ENCODE results near the gene NT5C.
"Not testable (repeated sequence)": the region's sequence is repeated elsewhere in the genome, so short reads cannot be mapped to it uniquely, and the experiment has no call there.

Gene NT5C

DNA sequence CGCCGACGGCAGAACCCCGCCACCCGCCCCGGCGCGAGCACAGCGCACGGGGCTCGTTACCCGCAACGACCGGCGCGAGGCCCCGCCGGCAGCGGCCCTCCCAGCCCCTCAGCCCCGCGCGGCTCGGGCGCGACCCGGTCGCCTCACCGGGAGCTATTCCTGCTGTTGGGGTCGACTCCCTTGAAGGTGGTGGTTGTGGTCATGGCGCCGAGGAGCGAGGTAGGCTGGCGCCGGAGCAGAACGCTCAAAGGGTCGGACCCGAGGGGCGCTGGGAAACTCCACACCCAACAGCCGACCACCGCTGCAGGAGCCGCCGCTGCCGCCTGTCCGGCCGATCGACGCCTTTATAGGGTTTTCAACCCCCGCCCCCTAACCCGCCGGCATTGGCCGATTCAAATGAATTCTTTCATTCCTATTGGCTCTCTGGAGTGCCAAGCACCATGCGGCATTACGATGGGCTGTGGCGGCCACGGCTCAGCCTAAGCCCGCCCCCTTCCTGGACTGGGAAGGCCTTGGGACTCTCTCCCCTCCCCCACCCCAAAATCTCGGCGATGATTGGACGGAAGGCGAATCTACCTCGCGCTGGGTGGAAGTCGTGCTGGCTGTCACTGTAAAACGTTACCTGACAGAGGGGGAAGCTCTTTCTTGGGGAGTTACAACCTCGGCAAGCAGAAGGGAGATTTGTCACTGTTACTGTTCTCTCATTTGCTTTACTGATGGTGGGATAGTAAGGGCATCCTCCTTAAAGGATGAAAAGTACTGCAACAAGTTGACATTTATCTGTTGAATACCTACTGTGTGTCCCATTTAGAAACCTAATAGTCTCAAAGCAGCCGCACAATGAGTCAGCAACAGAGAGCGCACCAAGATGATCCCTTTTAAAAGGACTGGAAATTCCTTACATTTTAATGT, 22.9 kb upstream of the NT5C start, which contains the start of gene JPT1:
TSS of gene JPT1 (minus strand) at position 318 of the 912 bp plus-strand sequence. CDS start at position 203, 115 bp downstream.
- Histone ChIP-seq H3K27me3 (ENCODE audit: insufficient read depth, low read length) (no peaks in the 10 kb centered on the region), H3K4me1 (ENCODE audit: insufficient read depth, low read length) (peaks cover 12% of the 10 kb centered on the region), H3K9me3 (ENCODE audit: low read length) (no peaks in the 10 kb centered on the region), H2AFZ (ENCODE audit: low read depth, low read length) (no peak within 1 kb of the TSS), H3K36me3 (ENCODE audit: insufficient read depth, low read length) (peaks cover 18% of the 10 kb centered on the region), H3K4me3 (ENCODE audit: low read length) (peak within 1 kb of the TSS; percentile 91)

DNA sequence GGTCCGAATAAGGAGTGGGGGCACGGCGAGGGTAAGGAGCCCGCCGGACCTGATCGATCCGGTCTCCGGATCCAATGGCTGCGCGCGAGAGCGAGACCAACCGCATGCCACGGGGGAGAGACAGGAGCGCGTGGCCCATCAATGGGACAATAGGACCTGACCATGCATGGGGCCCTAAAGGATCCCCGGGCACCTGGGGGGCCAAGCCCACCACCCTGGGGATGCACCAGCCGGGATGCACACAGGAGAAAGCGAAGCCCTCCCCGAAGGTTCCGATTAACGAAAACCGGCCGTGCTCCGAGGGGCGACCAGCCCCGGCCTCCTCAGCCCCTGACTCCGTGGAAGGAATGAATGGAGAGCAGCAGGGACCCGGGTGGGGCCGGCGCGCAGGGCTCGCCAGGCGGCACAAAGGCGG, 22.2 kb upstream of the NT5C start:
- Histone ChIP-seq H3K4me1 (ENCODE audit: insufficient read depth, low read length) (peaks cover 12% of the 10 kb centered on the region), H3K4me3 (ENCODE audit: low read length) (peak overlapping the region; percentile 91), H3K9me3 (ENCODE audit: low read length) (no peaks in the 10 kb centered on the region), H2AFZ (ENCODE audit: low read depth, low read length) (no peak overlapping the region), H3K36me3 (ENCODE audit: insufficient read depth, low read length) (peaks cover 17% of the 10 kb centered on the region), H3K27me3 (ENCODE audit: insufficient read depth, low read length) (no peaks in the 10 kb centered on the region)

DNA sequence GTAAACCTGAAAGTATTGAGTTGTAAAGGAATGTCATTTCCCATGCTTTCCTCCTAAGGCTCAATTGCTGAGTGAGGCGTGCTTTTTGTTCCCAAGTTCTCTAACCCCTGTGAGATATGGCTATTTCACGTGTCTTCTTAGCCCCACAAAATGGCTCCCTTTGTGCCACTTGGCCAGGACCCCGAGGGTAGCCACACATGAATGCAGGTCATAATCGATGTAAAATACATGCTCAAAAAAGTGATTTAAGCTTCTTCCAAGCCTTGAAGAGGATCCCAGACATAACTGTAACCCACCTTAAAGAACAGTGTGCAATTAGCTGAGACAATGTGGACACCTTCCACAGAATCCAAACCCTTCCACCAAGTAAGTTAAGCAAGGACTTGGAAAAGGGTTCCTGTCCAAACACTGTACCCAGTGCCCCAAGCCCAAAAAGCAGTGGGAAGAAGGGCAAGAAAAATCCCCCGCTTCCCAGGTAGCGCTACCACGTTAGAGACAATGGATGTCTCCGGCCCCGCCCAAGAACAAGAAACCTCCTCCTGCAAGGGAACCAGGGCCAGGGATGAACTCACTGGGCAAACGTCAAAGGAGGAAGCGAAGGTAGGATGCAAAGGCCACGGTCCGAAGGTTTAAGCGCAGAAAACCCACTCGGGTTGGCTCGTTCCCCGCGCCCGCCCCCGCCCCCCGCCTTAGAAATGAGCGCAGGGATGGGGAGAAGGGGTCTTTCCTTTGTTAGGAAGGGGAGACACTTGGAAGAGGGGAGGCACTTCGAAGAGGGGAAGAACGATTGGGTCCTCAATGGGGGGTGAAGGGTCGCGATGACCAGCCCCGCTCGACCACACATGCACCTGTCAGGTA, 21.6 kb upstream of the NT5C start:
- Histone ChIP-seq H3K27me3 (ENCODE audit: insufficient read depth, low read length) (no peaks in the 10 kb centered on the region), H3K4me1 (ENCODE audit: insufficient read depth, low read length) (peaks cover 12% of the 10 kb centered on the region), H3K9me3 (ENCODE audit: low read length) (no peaks in the 10 kb centered on the region), H3K36me3 (ENCODE audit: insufficient read depth, low read length) (peaks cover 17% of the 10 kb centered on the region), H2AFZ (ENCODE audit: low read depth, low read length) (no peak overlapping the region), H3K4me3 (ENCODE audit: low read length) (peak overlapping the region; percentile 91)

DNA sequence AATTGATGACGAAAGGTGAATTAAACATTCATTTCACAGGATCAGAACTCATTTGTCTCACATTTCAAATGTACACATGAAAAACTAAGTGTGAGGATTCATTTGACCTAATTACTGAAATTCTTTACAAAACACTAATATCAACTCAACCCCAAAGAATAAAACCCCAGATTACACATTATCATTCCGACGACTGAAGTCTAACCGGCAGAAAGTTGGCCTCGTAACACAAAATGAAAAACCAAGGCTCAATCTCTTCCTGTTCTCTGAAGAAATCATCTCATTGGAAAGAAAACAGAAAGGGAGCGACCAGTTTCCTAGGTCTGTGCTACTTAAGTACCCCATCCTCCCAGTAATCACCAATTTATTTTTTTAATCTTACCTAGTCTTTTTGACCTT, 21.0 kb upstream of the NT5C start:
- H3K36me3 ChIP-seq (ENCODE audit: insufficient read depth, low read length) = peaks cover 23% of the 10 kb centered on the region
- no peak overlapping the region for H2AFZ ChIP-seq (ENCODE audit: low read depth, low read length)
- H3K27me3 ChIP-seq (ENCODE audit: insufficient read depth, low read length) = no peaks in the 10 kb centered on the region
- peaks cover 12% of the 10 kb centered on the region for H3K4me1 ChIP-seq (ENCODE audit: insufficient read depth, low read length)
- peak overlapping the region; percentile 91 for H3K4me3 ChIP-seq (ENCODE audit: low read length)
- no peaks in the 10 kb centered on the region for H3K9me3 ChIP-seq (ENCODE audit: low read length)

DNA sequence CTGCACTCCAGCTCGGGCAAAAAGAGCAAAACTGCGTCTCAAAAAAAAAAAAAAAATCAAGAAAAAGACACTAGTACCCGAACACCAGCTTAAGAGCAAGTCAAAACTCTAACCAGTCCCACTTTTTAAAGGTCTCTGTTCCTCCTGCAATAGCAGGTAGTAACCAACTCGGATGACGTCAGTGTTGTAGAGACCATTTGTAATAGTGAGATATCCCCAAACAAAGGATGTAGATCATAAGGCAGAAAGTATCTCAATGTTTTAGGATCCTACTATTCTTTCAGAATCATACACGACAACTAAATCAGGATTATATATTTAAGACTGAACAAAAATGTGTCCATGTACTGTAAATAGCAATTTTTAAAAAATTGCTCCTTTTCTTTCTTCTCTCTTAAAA, 20.4 kb upstream of the NT5C start:
- H3K9me3 ChIP-seq (ENCODE audit: low read length) = no peaks in the 10 kb centered on the region
- H3K36me3 ChIP-seq (ENCODE audit: insufficient read depth, low read length) = peaks cover 29% of the 10 kb centered on the region
- H3K4me1 ChIP-seq (ENCODE audit: insufficient read depth, low read length) = peaks cover 12% of the 10 kb centered on the region
- peak overlapping the region; percentile 91 for H3K4me3 ChIP-seq (ENCODE audit: low read length)
- H3K27me3 ChIP-seq (ENCODE audit: insufficient read depth, low read length) = no peaks in the 10 kb centered on the region
- no peak overlapping the region for H2AFZ ChIP-seq (ENCODE audit: low read depth, low read length)

DNA sequence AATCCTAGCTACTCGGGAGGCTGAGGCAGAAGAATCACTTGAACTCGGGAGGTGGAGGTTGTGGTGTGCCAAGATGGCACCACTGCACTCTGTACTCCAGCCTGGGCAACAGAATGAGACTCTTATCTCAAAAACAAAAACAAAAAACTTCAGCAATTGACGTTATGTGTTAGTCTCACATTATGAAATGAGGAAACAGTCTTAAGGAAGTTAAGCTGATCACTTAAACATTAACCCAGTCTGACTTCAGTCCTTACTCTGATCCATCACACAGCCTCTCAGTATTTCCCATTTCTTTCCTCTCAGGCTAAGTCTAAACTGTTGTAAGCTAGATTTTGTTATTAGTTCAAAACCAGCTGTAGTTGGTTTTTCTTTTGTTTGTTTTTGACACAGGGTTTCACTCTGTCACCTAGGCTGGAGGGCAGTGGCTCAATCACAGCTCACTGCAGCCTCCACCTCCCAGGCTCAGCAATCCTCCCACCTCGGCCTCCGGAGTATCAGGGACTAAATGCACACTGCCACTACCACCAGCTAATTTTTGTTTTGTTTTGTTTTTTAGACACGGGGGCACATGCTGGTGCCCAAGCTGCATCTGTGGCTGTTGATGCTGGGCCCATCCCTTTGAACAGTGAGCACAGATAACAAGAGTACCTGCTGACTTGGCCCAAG, 16.5 kb upstream of the NT5C start:
- Histone ChIP-seq H3K27me3 (ENCODE audit: insufficient read depth, low read length) (no peaks in the 10 kb centered on the region), H3K4me1 (ENCODE audit: insufficient read depth, low read length) (peaks cover 4% of the 10 kb centered on the region), H2AFZ (ENCODE audit: low read depth, low read length) (no peak overlapping the region), H3K4me3 (ENCODE audit: low read length) (no peak overlapping the region), H3K9me3 (ENCODE audit: low read length) (no peaks in the 10 kb centered on the region), H3K36me3 (ENCODE audit: insufficient read depth, low read length) (peaks cover 67% of the 10 kb centered on the region)

DNA sequence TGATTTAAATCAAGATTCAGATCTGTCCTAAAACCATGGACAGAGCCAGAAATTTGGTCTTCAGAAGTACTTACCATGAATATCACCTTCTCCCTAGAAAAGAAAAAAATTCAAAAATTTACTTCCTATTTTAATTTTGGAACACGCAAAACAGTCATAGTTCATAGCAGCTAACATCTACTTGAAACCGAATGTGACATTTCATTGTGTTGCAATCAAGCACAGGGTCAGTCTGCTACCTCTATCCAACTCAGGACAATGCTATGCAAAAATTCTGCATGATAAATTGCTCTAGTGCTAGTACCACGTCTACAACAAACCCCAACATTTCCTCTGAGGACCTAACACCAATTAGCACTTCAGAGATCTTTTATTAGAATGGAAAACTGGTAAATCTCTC, 15.1 kb upstream of the NT5C start:
- no peaks in the 10 kb centered on the region for H3K4me1 ChIP-seq (ENCODE audit: insufficient read depth, low read length)
- H3K4me3 ChIP-seq (ENCODE audit: low read length) = no peak overlapping the region
- no peaks in the 10 kb centered on the region for H3K9me3 ChIP-seq (ENCODE audit: low read length)
- peaks cover 80% of the 10 kb centered on the region for H3K36me3 ChIP-seq (ENCODE audit: insufficient read depth, low read length)
- no peaks in the 10 kb centered on the region for H3K27me3 ChIP-seq (ENCODE audit: insufficient read depth, low read length)
- H2AFZ ChIP-seq (ENCODE audit: low read depth, low read length) = no peak overlapping the region

DNA sequence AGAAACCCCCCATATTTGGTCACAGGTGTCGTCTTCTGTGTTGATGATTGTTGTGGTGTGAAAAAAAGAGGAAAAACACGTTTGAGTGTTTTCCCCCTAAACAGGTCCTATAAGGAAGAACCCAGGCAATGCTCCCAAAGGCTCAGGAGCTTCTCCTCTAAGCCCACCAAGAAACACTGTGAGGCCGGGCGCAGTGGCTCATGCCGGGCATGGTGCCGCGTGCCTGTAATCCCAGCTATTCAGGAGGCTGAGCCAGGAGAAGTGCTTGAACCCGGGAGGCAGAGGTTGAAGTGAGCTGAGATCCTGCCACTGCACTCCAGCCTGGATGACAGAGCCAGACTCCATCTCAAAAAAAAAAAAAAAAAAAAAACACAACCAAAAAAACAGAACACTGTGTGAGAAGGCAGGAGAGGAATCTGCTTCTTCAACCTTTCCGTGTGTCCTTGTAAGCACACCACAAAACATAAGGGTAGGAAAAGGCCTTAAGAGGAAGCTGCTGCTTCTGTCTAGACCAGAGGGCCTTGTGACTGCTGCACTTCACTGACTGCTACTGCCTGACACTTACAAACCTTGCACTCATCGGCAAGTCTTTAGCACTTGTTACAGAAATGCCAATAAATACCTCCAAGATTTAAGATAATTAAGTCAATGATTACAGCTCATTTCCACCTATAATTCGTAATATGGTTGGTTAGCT, 13.4 kb upstream of the NT5C start:
- H2AFZ ChIP-seq (ENCODE audit: low read depth, low read length) = no peak overlapping the region
- H3K4me3 ChIP-seq (ENCODE audit: low read length) = no peak overlapping the region
- peaks cover 93% of the 10 kb centered on the region for H3K36me3 ChIP-seq (ENCODE audit: insufficient read depth, low read length)
- no peaks in the 10 kb centered on the region for H3K4me1 ChIP-seq (ENCODE audit: insufficient read depth, low read length)
- no peaks in the 10 kb centered on the region for H3K9me3 ChIP-seq (ENCODE audit: low read length)
- no peaks in the 10 kb centered on the region for H3K27me3 ChIP-seq (ENCODE audit: insufficient read depth, low read length)

DNA sequence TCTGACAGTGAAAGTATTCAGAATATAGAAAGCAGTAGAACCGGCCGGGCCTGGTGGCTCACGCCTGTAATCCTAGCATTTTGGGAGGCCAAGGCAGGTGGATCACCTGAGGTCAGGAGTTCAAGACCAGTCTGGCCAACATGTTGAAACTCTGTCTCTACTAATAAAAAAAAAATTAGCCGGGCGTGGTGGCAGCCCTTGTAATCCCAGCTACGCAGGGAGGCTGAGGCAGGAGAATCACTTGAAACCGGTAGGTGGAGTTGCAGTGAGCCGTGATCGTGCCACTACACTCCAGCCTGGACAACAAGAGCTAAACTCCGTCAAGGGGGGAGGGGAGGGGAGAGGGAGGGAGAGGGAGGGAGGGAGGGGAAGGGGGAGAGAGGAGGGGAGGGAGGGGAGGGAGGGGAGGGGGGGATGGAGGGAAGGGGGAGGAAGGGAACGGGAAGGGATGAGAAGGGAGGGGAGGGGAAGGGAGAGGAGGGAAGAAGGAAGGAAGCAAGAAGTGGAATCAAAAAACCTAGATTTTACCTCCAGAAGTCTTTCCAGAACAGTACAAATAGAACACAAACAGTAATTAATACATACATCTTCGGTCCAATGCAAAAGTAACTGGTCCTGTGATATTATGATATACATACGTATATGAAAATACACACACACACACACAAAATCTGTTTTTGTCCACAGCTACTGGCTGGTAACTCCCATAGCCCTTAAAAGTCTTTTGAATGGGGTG, 10.9 kb upstream of the NT5C start:
- no peaks in the 10 kb centered on the region for H3K4me1 ChIP-seq (ENCODE audit: insufficient read depth, low read length)

DNA sequence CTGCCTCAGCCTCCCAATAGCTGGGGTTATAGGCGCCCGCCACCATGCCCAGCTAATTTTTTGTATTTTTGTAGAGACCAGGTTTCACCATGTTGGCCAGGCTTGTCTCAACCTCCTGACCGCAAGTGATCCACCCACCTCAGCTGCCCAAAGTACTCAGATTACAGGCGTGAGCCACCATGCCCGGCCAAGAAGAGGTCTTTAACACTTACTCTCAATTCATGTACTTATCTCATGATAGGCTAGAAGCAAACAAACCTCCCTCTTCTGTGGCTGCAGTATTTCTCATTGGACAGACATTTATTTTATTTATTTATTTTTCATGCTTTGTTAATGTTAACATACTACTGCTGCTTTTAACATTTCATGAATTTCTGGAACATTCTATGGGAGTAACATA, 7.0 kb upstream of the NT5C start:
- no peak overlapping the region for H2AFZ ChIP-seq (ENCODE audit: low read depth, low read length)
- H3K4me3 ChIP-seq (ENCODE audit: low read length) = no peak overlapping the region
- H3K27me3 ChIP-seq (ENCODE audit: insufficient read depth, low read length) = no peaks in the 10 kb centered on the region
- H3K4me1 ChIP-seq (ENCODE audit: insufficient read depth, low read length) = no peaks in the 10 kb centered on the region
- H3K36me3 ChIP-seq (ENCODE audit: insufficient read depth, low read length) = peaks cover 82% of the 10 kb centered on the region
- H3K9me3 ChIP-seq (ENCODE audit: low read length) = no peaks in the 10 kb centered on the region

More for the DNA sequence above, 10.9 kb upstream of the NT5C start:
- Histone ChIP-seq H3K36me3 (ENCODE audit: insufficient read depth, low read length) (peaks cover 93% of the 10 kb centered on the region), H3K9me3 (ENCODE audit: low read length) (no peaks in the 10 kb centered on the region), H3K4me3 (ENCODE audit: low read length) (no peak overlapping the region), H2AFZ (ENCODE audit: low read depth, low read length) (no peak overlapping the region), H3K27me3 (ENCODE audit: insufficient read depth, low read length) (no peaks in the 10 kb centered on the region)

DNA sequence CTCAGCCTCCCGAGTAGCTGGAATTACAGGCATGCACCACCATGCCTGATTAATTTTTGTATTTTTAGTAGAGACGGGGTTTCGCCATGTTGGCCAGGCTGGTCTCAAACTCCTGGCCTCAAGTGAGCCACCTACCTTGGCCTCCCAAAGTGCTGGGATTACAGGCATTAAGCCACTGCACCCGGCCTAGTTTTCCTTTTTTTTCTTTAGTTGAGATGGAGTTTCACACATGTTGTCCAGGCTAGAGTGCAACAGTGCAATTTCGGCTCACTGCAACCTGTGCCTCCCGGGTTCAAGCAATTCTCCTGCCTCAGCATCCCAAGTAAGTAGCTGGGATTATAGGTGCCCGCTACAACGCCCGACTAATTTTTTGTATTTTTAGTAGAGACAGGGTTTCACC, 6.2 kb upstream of the NT5C start:
- not testable (repeated sequence) for H3K9me3 ChIP-seq (ENCODE audit: low read length); H3K4me1 ChIP-seq (ENCODE audit: insufficient read depth, low read length); H3K27me3 ChIP-seq (ENCODE audit: insufficient read depth, low read length); H2AFZ ChIP-seq (ENCODE audit: low read depth, low read length); H3K4me3 ChIP-seq (ENCODE audit: low read length)
- peaks cover 75% of the 10 kb centered on the region for H3K36me3 ChIP-seq (ENCODE audit: insufficient read depth, low read length)

DNA sequence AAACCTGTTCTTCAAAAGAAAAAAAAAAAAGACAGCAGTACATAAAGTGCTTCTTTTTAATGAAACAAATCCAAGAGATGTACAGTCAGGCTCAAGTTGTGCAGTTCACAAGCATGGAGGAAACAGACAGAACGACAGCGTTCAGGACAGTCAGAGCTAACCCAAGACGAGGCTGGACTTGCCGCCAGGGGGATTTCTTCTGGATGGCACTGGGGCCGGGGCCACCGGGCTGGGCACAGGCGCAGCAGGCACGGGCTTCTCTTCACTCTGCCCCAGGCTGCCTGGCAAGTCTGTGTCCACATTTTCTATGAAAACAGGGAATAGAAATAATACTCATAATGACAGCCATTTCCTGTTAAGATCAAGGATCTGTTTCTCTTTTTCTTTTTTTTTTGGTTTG, 4.4 kb upstream of the NT5C start:
- Histone ChIP-seq H3K36me3 (ENCODE audit: insufficient read depth, low read length) (peaks cover 59% of the 10 kb centered on the region), H3K4me3 (ENCODE audit: low read length) (no peak overlapping the region), H2AFZ (ENCODE audit: low read depth, low read length) (no peak overlapping the region), H3K4me1 (ENCODE audit: insufficient read depth, low read length) (no peaks in the 10 kb centered on the region), H3K9me3 (ENCODE audit: low read length) (no peaks in the 10 kb centered on the region), H3K27me3 (ENCODE audit: insufficient read depth, low read length) (no peaks in the 10 kb centered on the region)
